Stomach smooth muscle (tissue), 2 donors: ENCODE results near the gene GSTM1.

ENCODE experiments used
- H3K27ac ChIP-seq: one replicate; pipeline ENCODE4 v1.7.0; 2013; ENCODE audit warnings: mild to moderate bottlenecking, low read length, inconsistent platforms
- H3K27me3 ChIP-seq, 2 donors: one replicate each; pipeline ENCODE4 v1.7.0; 2013; ENCODE audit warnings: low read length in 2 of 2; ENCODE audit not compliant: insufficient read depth in 2 of 2, control insufficient read depth in 1 of 2
- H3K36me3 ChIP-seq, 2 donors: one replicate each; pipeline ENCODE4 v1.7.0; 2013; ENCODE audit warnings: low read length in 2 of 2; ENCODE audit not compliant: control insufficient read depth in 2 of 2, insufficient read depth in 2 of 2
- H3K4me1 ChIP-seq: one replicate; pipeline ENCODE4 v1.7.0; 2013; ENCODE audit warnings: low read length; ENCODE audit not compliant: control insufficient read depth, insufficient read depth
- H3K4me3 ChIP-seq, 2 donors: one replicate each; pipeline ENCODE4 v1.7.0; 2013; ENCODE audit warnings: low read length in 2 of 2
- H3K9ac ChIP-seq, 2 donors: one replicate each; pipeline ENCODE4 v1.7.0; 2013; ENCODE audit warnings: low read length in 2 of 2, mild to moderate bottlenecking in 1 of 2
- H3K9me3 ChIP-seq, 2 donors: one replicate each; pipeline ENCODE4 v1.7.0; 2013; ENCODE audit warnings: low read length in 2 of 2; ENCODE audit not compliant: control insufficient read depth in 2 of 2
- donor health status: healthy.
- donor health status: Pancreatic carcinoma.

Gene GSTM1

GRCh38 chr1:109716570-109717090 is 29.0 kb downstream of the GSTM1 start:
- Histone ChIP-seq H3K9ac (no peak overlapping the region), H3K36me3 (no peaks in the 10 kb centered on the region), H3K4me3 (no peak overlapping the region), H3K4me1 (peaks cover 5% of the 10 kb centered on the region), H3K27ac (no peak overlapping the region), H3K27me3 (no peaks in the 10 kb centered on the region), H3K9me3 (no peaks in the 10 kb centered on the region)

GRCh38 chr1:109717729-109718128 is 30.1 kb downstream of the GSTM1 start:
- H3K27me3 ChIP-seq, result no peaks in the 10 kb centered on the region
- no peaks in the 10 kb centered on the region for H3K36me3 ChIP-seq
- peaks cover 5% of the 10 kb centered on the region for H3K4me1 ChIP-seq
- no peak overlapping the region for H3K9ac ChIP-seq
- no peak overlapping the region for H3K27ac ChIP-seq
- no peak overlapping the region for H3K4me3 ChIP-seq
- H3K9me3 ChIP-seq, result no peaks in the 10 kb centered on the region

DNA sequence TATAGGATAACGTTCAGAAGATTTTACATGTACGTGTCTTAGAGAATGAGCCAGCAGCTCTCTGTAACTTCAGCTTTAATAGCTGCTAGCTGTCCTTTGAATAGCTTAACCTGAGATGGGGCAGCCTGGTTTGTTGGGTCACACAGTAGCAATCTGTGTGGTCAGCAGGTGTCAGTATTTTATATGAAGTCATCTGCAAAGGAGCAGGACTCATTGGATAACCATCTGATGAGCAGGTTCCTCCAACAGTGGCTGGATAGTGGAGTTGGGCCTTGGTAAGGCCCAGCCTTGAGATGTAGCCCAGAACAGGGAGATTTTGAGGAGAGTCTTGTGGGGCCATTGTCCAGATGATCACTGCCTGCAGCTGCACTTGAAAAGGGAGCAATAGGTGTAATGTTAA is 30.9 kb downstream of the GSTM1 start:
- Histone ChIP-seq H3K36me3 (no peaks in the 10 kb centered on the region), H3K27me3 (no peaks in the 10 kb centered on the region), H3K4me3 (no peak overlapping the region), H3K4me1 (peaks cover 5% of the 10 kb centered on the region), H3K27ac (no peak overlapping the region), H3K9me3 (no peaks in the 10 kb centered on the region), H3K9ac (no peak overlapping the region)

GRCh38 chr1:109719337-109719837 is 31.8 kb downstream of the GSTM1 start:
- Histone ChIP-seq H3K9me3 (no peaks in the 10 kb centered on the region), H3K4me1 (peaks cover 5% of the 10 kb centered on the region)

GRCh38 chr1:109721042-109721441 is 33.4 kb downstream of the GSTM1 start:
- no peak overlapping the region for H3K9ac ChIP-seq
- H3K27me3 ChIP-seq, result no peaks in the 10 kb centered on the region
- no peak overlapping the region for H3K27ac ChIP-seq
- no peaks in the 10 kb centered on the region for H3K9me3 ChIP-seq
- H3K36me3 ChIP-seq, result no peaks in the 10 kb centered on the region
- H3K4me3 ChIP-seq, result no peak overlapping the region
- peaks cover 2% of the 10 kb centered on the region for H3K4me1 ChIP-seq

More at GRCh38 chr1:109719337-109719837, 31.8 kb downstream of the GSTM1 start:
- Histone ChIP-seq H3K27me3 (no peaks in the 10 kb centered on the region), H3K36me3 (no peaks in the 10 kb centered on the region), H3K9ac (no peak overlapping the region), H3K4me3 (no peak overlapping the region), H3K27ac (no peak overlapping the region)

- Histone ChIP-seq H3K9me3 (no peaks in the 10 kb centered on the region), H3K9ac (no peak overlapping the region), H3K27me3 (no peaks in the 10 kb centered on the region), H3K27ac (no peak overlapping the region), H3K4me3 (no peak overlapping the region), H3K36me3 (no peaks in the 10 kb centered on the region), H3K4me1 (no peaks in the 10 kb centered on the region)
Observed at GRCh38 chr1:109721971-109722370, 34.4 kb downstream of the GSTM1 start.

- H3K4me3 ChIP-seq, result no peak overlapping the region
- no peaks in the 10 kb centered on the region for H3K4me1 ChIP-seq
- no peaks in the 10 kb centered on the region for H3K36me3 ChIP-seq
- no peak overlapping the region for H3K27ac ChIP-seq
- peak overlapping the region in 1 of 2 donors; percentile 42 for H3K9ac ChIP-seq
- no peaks in the 10 kb centered on the region for H3K27me3 ChIP-seq
- H3K9me3 ChIP-seq, result no peaks in the 10 kb centered on the region
Observed at GRCh38 chr1:109722908-109723691, 35.5 kb downstream of the GSTM1 start.

GRCh38 chr1:109724933-109725332 is 37.3 kb downstream of the GSTM1 start:
- H3K9ac ChIP-seq, result no peak overlapping the region
- H3K9me3 ChIP-seq, result no peaks in the 10 kb centered on the region
- H3K36me3 ChIP-seq, result no peaks in the 10 kb centered on the region
- H3K27me3 ChIP-seq, result no peaks in the 10 kb centered on the region
- H3K27ac ChIP-seq, result no peak overlapping the region
- no peak overlapping the region for H3K4me3 ChIP-seq
- no peaks in the 10 kb centered on the region for H3K4me1 ChIP-seq

- H3K27me3 ChIP-seq, result no peaks in the 10 kb centered on the region
- no peak overlapping the region for H3K9ac ChIP-seq
- H3K9me3 ChIP-seq, result no peaks in the 10 kb centered on the region
- no peaks in the 10 kb centered on the region for H3K4me1 ChIP-seq
- no peak overlapping the region for H3K4me3 ChIP-seq
- no peak overlapping the region for H3K27ac ChIP-seq
- no peaks in the 10 kb centered on the region for H3K36me3 ChIP-seq
Observed at GRCh38 chr1:109725510-109725909, 37.9 kb downstream of the GSTM1 start.

GRCh38 chr1:109726007-109726406 is 38.4 kb downstream of the GSTM1 start:
- Histone ChIP-seq H3K9me3 (no peaks in the 10 kb centered on the region), H3K27ac (no peak overlapping the region), H3K9ac (no peak overlapping the region), H3K27me3 (no peaks in the 10 kb centered on the region), H3K36me3 (no peaks in the 10 kb centered on the region), H3K4me1 (no peaks in the 10 kb centered on the region), H3K4me3 (no peak overlapping the region)

- no peak overlapping the region for H3K27ac ChIP-seq
- H3K36me3 ChIP-seq, result no peaks in the 10 kb centered on the region
- H3K4me1 ChIP-seq, result no peaks in the 10 kb centered on the region
- no peaks in the 10 kb centered on the region for H3K27me3 ChIP-seq
- no peaks in the 10 kb centered on the region for H3K9me3 ChIP-seq
- H3K4me3 ChIP-seq, result no peak overlapping the region
- no peak overlapping the region for H3K9ac ChIP-seq
Observed at GRCh38 chr1:109726728-109727373, 39.2 kb downstream of the GSTM1 start.
